Measurements from ENCODE around the gene MDFIC. TPM values are rescaled to one million over a fixed set of nuclear protein-coding genes. Genes with fewer than 3 reads are reported as not detected.

The MDFIC gene
- total RNA-seq, 4 donors from 2014 or later: 50.3 to 89.5 (median 58.1) TPM

DNA sequence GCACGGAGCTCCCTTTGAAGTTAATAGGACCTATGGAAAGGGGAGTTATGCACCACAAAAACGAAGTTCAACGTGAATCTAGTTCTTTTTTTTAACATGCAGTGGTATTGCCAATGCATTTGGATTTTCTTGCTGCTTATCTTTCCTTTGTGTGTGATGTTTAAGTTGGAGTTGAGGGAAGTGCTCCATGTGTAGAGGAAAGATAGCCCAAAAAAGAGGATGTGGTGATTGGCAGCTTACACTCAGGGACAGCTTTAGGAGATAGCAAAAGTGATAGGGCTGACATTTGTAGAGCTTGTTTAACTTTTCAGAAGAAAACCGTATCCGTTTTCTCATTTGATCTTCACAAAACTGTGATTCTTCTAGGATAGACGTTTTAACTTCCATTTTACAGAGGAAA lies 101.3 kb downstream of the MDFIC start:
- no peak overlapping the region for H3K4me3 ChIP-seq (replicated peaks in 1 of 3)
- WGBS, 2 donors: 67 to 83% methylated on average over 6 of the region's 6 CpGs
- no peaks in the 10 kb centered on the region for H3K9me3 ChIP-seq
- no peak overlapping the region for H3K27ac ChIP-seq
- intact Hi-C loops (cut with DNase I): no loop called here
- H3K36me3 ChIP-seq: no peaks in the 10 kb centered on the region
- no peaks in the 10 kb centered on the region for H3K4me1 ChIP-seq
- H3K27me3 ChIP-seq: no peaks in the 10 kb centered on the region
- TF ChIP-seq CTCF (IDR thresholded peaks at IDR 0.05) (no peak), POLR2A (IDR thresholded peaks at IDR 0.05) (no peak)
- DNase-seq: no peak

DNA sequence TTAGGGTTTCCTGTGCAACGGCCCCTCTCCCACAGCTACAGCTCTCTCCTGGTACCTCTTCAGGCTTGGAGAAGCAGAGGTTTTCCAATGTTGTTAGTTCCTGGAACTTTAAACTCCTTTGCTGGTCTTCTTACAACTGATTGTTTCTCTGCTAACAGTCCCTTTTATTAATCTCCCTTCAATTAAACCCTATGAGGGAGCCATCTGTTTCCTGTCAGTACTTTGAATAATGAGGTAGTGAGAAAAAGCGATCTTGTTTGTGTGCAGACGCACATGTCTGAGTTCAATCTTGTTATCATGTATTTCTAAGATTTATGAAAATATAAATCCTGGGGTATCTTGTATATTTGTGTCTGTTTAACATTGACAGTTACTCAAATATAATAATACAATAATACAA lies 102.4 kb downstream of the MDFIC start:
- intact Hi-C loops (cut with DNase I): no loop called here

DNA sequence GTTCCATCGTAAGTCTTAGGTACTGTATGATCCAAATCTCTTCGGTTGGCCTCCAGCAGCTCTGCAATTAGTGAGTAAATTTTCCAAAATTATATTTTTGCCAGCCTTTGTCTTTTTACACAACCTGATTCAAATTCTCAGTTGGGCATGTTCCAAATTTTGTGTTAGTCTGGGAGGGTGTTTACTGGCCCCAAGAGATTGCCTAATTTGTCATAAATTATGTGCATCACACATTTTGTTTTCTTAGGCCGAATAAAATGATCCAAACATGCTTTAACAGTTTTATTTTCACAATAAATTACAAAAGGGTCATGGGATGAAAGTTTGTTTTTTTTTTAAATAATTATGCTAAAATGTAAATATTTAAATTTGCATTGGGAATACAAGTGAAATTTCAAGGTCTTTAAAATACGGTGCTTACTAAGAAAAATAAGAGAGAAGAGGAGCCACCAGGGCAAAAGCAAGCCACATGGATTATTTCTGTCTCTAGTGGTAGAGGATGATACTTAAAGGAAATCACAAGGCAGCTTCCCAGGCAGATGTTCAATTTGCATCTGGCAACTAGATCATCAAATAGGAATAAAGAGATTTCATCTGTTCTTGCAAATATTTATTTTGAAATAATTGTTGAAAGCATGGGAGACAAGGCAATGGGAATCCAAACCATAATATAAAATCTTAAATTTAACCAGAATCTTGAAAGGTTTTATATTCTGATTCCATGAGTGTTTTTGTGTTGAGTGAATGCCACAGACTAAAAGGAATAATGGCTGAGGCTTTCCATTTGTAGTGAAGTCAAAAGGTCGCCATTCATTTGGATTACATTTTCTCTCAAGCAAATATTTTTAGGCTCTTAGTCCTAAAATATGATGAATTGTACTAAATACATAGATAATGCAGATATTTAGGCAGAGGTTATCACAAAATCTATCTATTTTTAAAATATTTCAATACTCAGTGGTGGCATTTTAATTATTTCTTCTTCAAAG lies 111.1 kb downstream of the MDFIC start:
- TF ChIP-seq POLR2A (IDR thresholded peaks at IDR 0.05) (no peak), CTCF (IDR thresholded peaks at IDR 0.05) (no peak)
- no peaks in the 10 kb centered on the region for H3K9me3 ChIP-seq
- no peaks in the 10 kb centered on the region for H3K27me3 ChIP-seq
- no peaks in the 10 kb centered on the region for H3K36me3 ChIP-seq
- no peak overlapping the region for H3K4me3 ChIP-seq (replicated peaks in 1 of 3)
- 68 to 85% methylated on average over 5 of the region's 5 CpGs for WGBS, 2 donors
- no peak for DNase-seq
- H3K4me1 ChIP-seq: no peaks in the 10 kb centered on the region
- H3K27ac ChIP-seq: no peak overlapping the region
- intact Hi-C loops (cut with DNase I): no loop called here

More for the DNA sequence above, 102.4 kb downstream of the MDFIC start:
- Histone ChIP-seq H3K9me3 (no peaks in the 10 kb centered on the region), H3K4me3 (replicated peaks in 1 of 3) (no peak overlapping the region), H3K27me3 (no peaks in the 10 kb centered on the region), H3K27ac (no peak overlapping the region), H3K4me1 (no peaks in the 10 kb centered on the region), H3K36me3 (no peaks in the 10 kb centered on the region)
- WGBS, 2 donors: 76 to 82% methylated on average over 3 of the region's 3 CpGs
- no peak for DNase-seq
- no peak for TF ChIP-seq CTCF (IDR thresholded peaks at IDR 0.05)
- no peak for TF ChIP-seq POLR2A (IDR thresholded peaks at IDR 0.05)

DNA sequence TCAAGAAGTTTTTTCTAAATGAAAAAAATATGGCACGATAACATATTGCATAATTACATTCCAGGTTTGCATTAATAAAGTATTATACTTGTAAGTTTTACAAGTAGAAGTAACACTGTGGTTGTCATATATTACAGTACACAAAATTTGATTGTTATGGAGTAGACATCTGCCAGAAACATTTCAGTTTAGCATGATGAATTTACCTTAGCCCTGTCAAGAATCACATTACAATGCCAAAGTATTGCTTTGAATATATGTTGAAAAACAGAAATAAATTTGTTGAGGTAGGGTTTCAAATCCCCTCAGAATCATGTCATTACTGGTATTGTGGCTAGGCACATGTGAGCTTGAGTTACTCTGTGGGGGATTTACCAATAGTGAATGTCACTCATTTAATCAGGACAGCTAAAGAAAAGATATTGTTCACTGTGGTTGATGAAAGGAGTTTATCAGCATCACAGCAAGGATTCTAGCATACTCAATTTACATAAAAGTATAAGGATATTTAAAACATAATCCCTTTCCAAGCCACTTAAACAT lies 112.1 kb downstream of the MDFIC start:
- intact Hi-C loops (cut with DNase I): no loop called here
- no peak for DNase-seq
- 86 to 91% methylated on average over 1 of the region's 1 CpG for WGBS, 2 donors
- TF ChIP-seq CTCF (IDR thresholded peaks at IDR 0.05): no peak
- no peak for TF ChIP-seq POLR2A (IDR thresholded peaks at IDR 0.05)
- no peak overlapping the region for H3K4me3 ChIP-seq (replicated peaks in 1 of 3)
- no peaks in the 10 kb centered on the region for H3K27me3 ChIP-seq
- H3K4me1 ChIP-seq: no peaks in the 10 kb centered on the region
- H3K9me3 ChIP-seq: no peaks in the 10 kb centered on the region
- no peaks in the 10 kb centered on the region for H3K36me3 ChIP-seq
- no peak overlapping the region for H3K27ac ChIP-seq

DNA sequence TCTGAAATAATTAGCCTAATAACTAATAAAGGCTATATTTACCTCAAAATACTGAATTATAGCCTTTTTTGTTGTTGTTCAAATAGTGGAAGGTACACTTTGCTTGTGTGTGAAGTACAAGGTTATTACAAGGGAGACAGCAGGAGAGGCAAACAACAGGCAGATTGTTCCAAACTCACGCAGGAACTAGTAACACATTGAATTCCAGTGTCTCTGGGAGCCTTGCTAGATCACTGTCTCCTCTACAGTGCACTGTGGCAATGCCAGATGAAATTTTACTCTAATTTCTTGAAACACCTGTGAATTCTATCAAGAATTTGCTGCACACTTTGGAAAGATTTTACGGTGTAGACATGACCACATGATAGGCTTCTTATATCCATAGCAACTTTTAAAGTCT lies 112.6 kb downstream of the MDFIC start:
- Histone ChIP-seq H3K9me3 (no peaks in the 10 kb centered on the region), H3K27ac (no peak overlapping the region), H3K27me3 (no peaks in the 10 kb centered on the region), H3K36me3 (no peaks in the 10 kb centered on the region), H3K4me3 (replicated peaks in 1 of 3) (no peak overlapping the region), H3K4me1 (no peaks in the 10 kb centered on the region)
- no peak for DNase-seq
- intact Hi-C loops (cut with DNase I): no loop called here
- 89 to 92% methylated on average over 2 of the region's 2 CpGs for WGBS, 2 donors
- no peak for TF ChIP-seq CTCF (IDR thresholded peaks at IDR 0.05)
- no peak for TF ChIP-seq POLR2A (IDR thresholded peaks at IDR 0.05)

Data from thyroid gland (tissue), 4 donors.